Nucleus accumbens (tissue), 56 donors: Measurements from ENCODE around the gene SCD5.

Experiments
- DNase-seq, 56 donors: peaks; one replicate each; lab custom pipeline; 2025; lab: John Stamatoyannopoulos, UW

SCD5 gene

GRCh38 chr4:82774711-82775171 is 23.9 kb downstream of the SCD5 start:
- DNase-seq = peak in 46 of 56 donors; percentile 12 to 85 (median 46)

GRCh38 chr4:82773057-82773456 is 25.5 kb downstream of the SCD5 start:
- peak in 39 of 56 donors; percentile 10 to 75 (median 48) for DNase-seq

- DNase-seq = peak in 52 of 56 donors; percentile 17 to 93 (median 70)
Observed at GRCh38 chr4:82770607-82771006, 28.0 kb downstream of the SCD5 start.

- DNase-seq = no peak
Observed at GRCh38 chr4:82765134-82765533, 33.5 kb downstream of the SCD5 start.

GRCh38 chr4:82761229-82761628 is 37.4 kb downstream of the SCD5 start:
- no peak for DNase-seq

GRCh38 chr4:82758701-82759685 is 39.6 kb downstream of the SCD5 start:
- peak in 41 of 56 donors; percentile 3 to 69 (median 41) for DNase-seq

GRCh38 chr4:82756061-82756460 is 42.5 kb downstream of the SCD5 start:
- no peak for DNase-seq

- no peak for DNase-seq
Observed at GRCh38 chr4:82755650-82756049, 42.9 kb downstream of the SCD5 start.

GRCh38 chr4:82754513-82755165 is 44.0 kb downstream of the SCD5 start:
- no peak for DNase-seq

GRCh38 chr4:82753725-82754410 is 44.7 kb downstream of the SCD5 start:
- peak in 1 of 56 donors; percentile 8 for DNase-seq

GRCh38 chr4:82753238-82753637 is 45.4 kb downstream of the SCD5 start:
- peak in 8 of 56 donors; percentile 14 to 38 (median 27) for DNase-seq

- DNase-seq = peak in 2 of 56 donors; percentile 22 to 41
Observed at GRCh38 chr4:82748810-82749470, 49.7 kb downstream of the SCD5 start.

GRCh38 chr4:82747686-82748575 is 50.7 kb downstream of the SCD5 start:
- peak in 36 of 56 donors; percentile 2 to 71 (median 38) for DNase-seq

- DNase-seq = no peak
Observed at GRCh38 chr4:82746705-82747574, 51.7 kb downstream of the SCD5 start.

- peak in 1 of 56 donors; percentile 1 for DNase-seq
Observed at GRCh38 chr4:82745173-82745842, 53.3 kb downstream of the SCD5 start.

- DNase-seq = no peak
Observed at GRCh38 chr4:82744284-82744968, 54.2 kb downstream of the SCD5 start.

- peak in 1 of 56 donors; percentile 20 for DNase-seq
Observed at GRCh38 chr4:82741188-82741587, 57.4 kb downstream of the SCD5 start.
